Activated CD8-positive, alpha-beta memory T cell treated with anti-CD3 and anti-CD28 coated beads for 4 hours (primary cell): ENCODE measurements around the gene TIAM1.

Experiments used
- DNase-seq, 2 donors: peaks; one replicate each; pipeline ENCODE4 v3.0.0-alpha.2; 2020; ENCODE audit warnings: low read depth in 2 of 2

The TIAM1 gene

GRCh38 chr21:31283025-31283424 lies 61.0 kb downstream of the TIAM1 start:
- no peak for DNase-seq

GRCh38 chr21:31282095-31282709 lies 61.9 kb downstream of the TIAM1 start:
- DNase-seq = no peak

- DNase-seq = no peak
These were observed 62.5 kb downstream of the TIAM1 start for GRCh38 chr21:31281561-31281960.

- no peak for DNase-seq
These were observed 64.1 kb downstream of the TIAM1 start for GRCh38 chr21:31279986-31280385.

- DNase-seq = no peak
These were observed 64.8 kb downstream of the TIAM1 start for GRCh38 chr21:31279214-31279613.

GRCh38 chr21:31278511-31279130 lies 65.4 kb downstream of the TIAM1 start:
- no peak for DNase-seq

- no peak for DNase-seq
These were observed 67.4 kb downstream of the TIAM1 start for GRCh38 chr21:31276663-31277062.

- DNase-seq = no peak
These were observed 68.2 kb downstream of the TIAM1 start for GRCh38 chr21:31275901-31276300.

- no peak for DNase-seq
These were observed 70.8 kb downstream of the TIAM1 start for GRCh38 chr21:31273278-31273677.

- no peak for DNase-seq
These were observed 76.0 kb downstream of the TIAM1 start for GRCh38 chr21:31268090-31268489.

GRCh38 chr21:31267644-31268043 lies 76.4 kb downstream of the TIAM1 start:
- DNase-seq = no peak

- no peak for DNase-seq
These were observed 77.8 kb downstream of the TIAM1 start for GRCh38 chr21:31266241-31266640.

- DNase-seq = no peak
These were observed 78.6 kb downstream of the TIAM1 start for GRCh38 chr21:31265366-31266013.

GRCh38 chr21:31264574-31264973 lies 79.5 kb downstream of the TIAM1 start:
- DNase-seq = no peak

- DNase-seq = no peak
These were observed 81.3 kb downstream of the TIAM1 start for GRCh38 chr21:31262728-31263127.

GRCh38 chr21:31261759-31262158 lies 82.3 kb downstream of the TIAM1 start:
- DNase-seq = no peak

GRCh38 chr21:31260790-31261189 lies 83.3 kb downstream of the TIAM1 start:
- DNase-seq = no peak

GRCh38 chr21:31258073-31258472 lies 86.0 kb downstream of the TIAM1 start:
- DNase-seq = no peak

- DNase-seq = no peak
These were observed 86.8 kb downstream of the TIAM1 start for GRCh38 chr21:31257265-31257664.

- DNase-seq = no peak
These were observed 88.2 kb downstream of the TIAM1 start for GRCh38 chr21:31255896-31256295.

- DNase-seq = no peak
These were observed 89.0 kb downstream of the TIAM1 start for GRCh38 chr21:31255036-31255435.

GRCh38 chr21:31254131-31254530 lies 89.9 kb downstream of the TIAM1 start:
- DNase-seq = no peak

- DNase-seq = no peak
These were observed 90.4 kb downstream of the TIAM1 start for GRCh38 chr21:31253684-31254083.
